Measurements from ENCODE around the gene CNST.

- TF ChIP-seq SUZ12 (IDR thresholded peaks at IDR 0.05; ENCODE audit: extremely low read depth, insufficient read depth, insufficient read length), result no peak
- no peak for TF ChIP-seq ZNF274 (IDR thresholded peaks at IDR 0.05; ENCODE audit: low read depth, low read length)
These were observed 25.2 kb downstream of the CNST start for GRCh38 chr1:246591504-246591903.

Measured in NT2/D1 (cell line).